ENCODE data around the gene CIAO2B. TPM values are rescaled to one million over a fixed set of nuclear protein-coding genes. Genes with fewer than 3 reads are reported as not detected.

CIAO2B gene
- total and polyA plus RNA-seq, 2 experiments from 2014 or later = 92.4 to 181 TPM

DNA sequence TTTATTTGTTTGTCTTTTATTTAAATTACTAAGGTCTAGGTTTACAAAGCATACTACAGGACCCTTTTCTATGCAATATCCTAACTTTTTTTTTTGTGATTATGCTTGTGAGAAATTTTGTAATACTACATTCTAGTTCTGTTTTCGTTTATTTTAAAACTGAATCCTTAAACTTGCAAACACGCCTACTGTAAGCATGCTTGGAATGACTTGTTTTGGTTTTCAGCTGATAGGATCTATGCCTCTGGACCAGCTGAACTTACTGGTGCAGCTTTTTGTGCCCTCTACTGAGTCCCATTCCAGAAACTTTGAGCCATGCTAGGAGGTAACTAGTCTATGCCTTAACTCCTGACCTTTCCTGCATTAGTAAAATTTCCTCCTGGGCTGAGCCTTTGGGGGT is 47.9 kb downstream of the CIAO2B start:
- ATAC-seq = no peak
- Histone ChIP-seq H3K27me3 (ENCODE audit: insufficient read depth) (no peaks in the 10 kb centered on the region), H3K4me1 (ENCODE audit: insufficient read depth) (peaks cover 8% of the 10 kb centered on the region; the same call in 1 of the 2 replicates), H3K79me2 (replicated peaks; ENCODE audit: insufficient read depth) (peaks cover 35% of the 10 kb centered on the region), H3K4me2 (no peak overlapping the region), H3F3A (replicated peaks; ENCODE audit: low read depth) (no peaks in the 10 kb centered on the region), H3K9me2 (ENCODE audit: insufficient read depth) (no peaks in the 10 kb centered on the region), H2AFZ (no peak overlapping the region), H4K20me1 (replicated peaks; ENCODE audit: insufficient read depth) (peaks cover 26% of the 10 kb centered on the region; the same call in 1 of the 2 replicates), H3K4me3 (no peak overlapping the region), H3K27ac (ENCODE audit: low read depth) (no peak overlapping the region), H3K36me3 (ENCODE audit: insufficient read depth) (peaks cover 11% of the 10 kb centered on the region; the same call in 1 of the 2 replicates)
- no peaks in the 10 kb centered on the region for H3K9me3 Mint-ChIP-seq
- no peak overlapping the region for H3K4me3 Mint-ChIP-seq
- H3K36me3 Mint-ChIP-seq (ENCODE audit: low read depth) = peaks cover 44% of the 10 kb centered on the region
- H3K27ac Mint-ChIP-seq = no peak overlapping the region
- DNase-seq (ENCODE audit: low spot score) = no peak
- H3K4me1 Mint-ChIP-seq = peaks cover 10% of the 10 kb centered on the region
- no peak for TF ChIP-seq EZH2phosphoT487 (IDR thresholded peaks at IDR 0.05; ENCODE audit: unreplicated experiment)
- TF ChIP-seq STAT1 (IDR thresholded peaks at IDR 0.05; ENCODE audit: unreplicated experiment) = no peak
- TF ChIP-seq, protein P1, sequence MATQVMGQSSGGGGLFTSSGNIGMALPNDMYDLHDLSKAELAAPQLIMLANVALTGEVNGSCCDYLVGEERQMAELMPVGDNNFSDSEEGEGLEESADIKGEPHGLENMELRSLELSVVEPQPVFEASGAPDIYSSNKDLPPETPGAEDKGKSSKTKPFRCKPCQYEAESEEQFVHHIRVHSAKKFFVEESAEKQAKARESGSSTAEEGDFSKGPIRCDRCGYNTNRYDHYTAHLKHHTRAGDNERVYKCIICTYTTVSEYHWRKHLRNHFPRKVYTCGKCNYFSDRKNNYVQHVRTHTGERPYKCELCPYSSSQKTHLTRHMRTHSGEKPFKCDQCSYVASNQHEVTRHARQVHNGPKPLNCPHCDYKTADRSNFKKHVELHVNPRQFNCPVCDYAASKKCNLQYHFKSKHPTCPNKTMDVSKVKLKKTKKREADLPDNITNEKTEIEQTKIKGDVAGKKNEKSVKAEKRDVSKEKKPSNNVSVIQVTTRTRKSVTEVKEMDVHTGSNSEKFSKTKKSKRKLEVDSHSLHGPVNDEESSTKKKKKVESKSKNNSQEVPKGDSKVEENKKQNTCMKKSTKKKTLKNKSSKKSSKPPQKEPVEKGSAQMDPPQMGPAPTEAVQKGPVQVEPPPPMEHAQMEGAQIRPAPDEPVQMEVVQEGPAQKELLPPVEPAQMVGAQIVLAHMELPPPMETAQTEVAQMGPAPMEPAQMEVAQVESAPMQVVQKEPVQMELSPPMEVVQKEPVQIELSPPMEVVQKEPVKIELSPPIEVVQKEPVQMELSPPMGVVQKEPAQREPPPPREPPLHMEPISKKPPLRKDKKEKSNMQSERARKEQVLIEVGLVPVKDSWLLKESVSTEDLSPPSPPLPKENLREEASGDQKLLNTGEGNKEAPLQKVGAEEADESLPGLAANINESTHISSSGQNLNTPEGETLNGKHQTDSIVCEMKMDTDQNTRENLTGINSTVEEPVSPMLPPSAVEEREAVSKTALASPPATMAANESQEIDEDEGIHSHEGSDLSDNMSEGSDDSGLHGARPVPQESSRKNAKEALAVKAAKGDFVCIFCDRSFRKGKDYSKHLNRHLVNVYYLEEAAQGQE (IDR thresholded peaks at IDR 0.05; ENCODE audit: unreplicated experiment) = no peak
- TF ChIP-seq, protein P2, sequence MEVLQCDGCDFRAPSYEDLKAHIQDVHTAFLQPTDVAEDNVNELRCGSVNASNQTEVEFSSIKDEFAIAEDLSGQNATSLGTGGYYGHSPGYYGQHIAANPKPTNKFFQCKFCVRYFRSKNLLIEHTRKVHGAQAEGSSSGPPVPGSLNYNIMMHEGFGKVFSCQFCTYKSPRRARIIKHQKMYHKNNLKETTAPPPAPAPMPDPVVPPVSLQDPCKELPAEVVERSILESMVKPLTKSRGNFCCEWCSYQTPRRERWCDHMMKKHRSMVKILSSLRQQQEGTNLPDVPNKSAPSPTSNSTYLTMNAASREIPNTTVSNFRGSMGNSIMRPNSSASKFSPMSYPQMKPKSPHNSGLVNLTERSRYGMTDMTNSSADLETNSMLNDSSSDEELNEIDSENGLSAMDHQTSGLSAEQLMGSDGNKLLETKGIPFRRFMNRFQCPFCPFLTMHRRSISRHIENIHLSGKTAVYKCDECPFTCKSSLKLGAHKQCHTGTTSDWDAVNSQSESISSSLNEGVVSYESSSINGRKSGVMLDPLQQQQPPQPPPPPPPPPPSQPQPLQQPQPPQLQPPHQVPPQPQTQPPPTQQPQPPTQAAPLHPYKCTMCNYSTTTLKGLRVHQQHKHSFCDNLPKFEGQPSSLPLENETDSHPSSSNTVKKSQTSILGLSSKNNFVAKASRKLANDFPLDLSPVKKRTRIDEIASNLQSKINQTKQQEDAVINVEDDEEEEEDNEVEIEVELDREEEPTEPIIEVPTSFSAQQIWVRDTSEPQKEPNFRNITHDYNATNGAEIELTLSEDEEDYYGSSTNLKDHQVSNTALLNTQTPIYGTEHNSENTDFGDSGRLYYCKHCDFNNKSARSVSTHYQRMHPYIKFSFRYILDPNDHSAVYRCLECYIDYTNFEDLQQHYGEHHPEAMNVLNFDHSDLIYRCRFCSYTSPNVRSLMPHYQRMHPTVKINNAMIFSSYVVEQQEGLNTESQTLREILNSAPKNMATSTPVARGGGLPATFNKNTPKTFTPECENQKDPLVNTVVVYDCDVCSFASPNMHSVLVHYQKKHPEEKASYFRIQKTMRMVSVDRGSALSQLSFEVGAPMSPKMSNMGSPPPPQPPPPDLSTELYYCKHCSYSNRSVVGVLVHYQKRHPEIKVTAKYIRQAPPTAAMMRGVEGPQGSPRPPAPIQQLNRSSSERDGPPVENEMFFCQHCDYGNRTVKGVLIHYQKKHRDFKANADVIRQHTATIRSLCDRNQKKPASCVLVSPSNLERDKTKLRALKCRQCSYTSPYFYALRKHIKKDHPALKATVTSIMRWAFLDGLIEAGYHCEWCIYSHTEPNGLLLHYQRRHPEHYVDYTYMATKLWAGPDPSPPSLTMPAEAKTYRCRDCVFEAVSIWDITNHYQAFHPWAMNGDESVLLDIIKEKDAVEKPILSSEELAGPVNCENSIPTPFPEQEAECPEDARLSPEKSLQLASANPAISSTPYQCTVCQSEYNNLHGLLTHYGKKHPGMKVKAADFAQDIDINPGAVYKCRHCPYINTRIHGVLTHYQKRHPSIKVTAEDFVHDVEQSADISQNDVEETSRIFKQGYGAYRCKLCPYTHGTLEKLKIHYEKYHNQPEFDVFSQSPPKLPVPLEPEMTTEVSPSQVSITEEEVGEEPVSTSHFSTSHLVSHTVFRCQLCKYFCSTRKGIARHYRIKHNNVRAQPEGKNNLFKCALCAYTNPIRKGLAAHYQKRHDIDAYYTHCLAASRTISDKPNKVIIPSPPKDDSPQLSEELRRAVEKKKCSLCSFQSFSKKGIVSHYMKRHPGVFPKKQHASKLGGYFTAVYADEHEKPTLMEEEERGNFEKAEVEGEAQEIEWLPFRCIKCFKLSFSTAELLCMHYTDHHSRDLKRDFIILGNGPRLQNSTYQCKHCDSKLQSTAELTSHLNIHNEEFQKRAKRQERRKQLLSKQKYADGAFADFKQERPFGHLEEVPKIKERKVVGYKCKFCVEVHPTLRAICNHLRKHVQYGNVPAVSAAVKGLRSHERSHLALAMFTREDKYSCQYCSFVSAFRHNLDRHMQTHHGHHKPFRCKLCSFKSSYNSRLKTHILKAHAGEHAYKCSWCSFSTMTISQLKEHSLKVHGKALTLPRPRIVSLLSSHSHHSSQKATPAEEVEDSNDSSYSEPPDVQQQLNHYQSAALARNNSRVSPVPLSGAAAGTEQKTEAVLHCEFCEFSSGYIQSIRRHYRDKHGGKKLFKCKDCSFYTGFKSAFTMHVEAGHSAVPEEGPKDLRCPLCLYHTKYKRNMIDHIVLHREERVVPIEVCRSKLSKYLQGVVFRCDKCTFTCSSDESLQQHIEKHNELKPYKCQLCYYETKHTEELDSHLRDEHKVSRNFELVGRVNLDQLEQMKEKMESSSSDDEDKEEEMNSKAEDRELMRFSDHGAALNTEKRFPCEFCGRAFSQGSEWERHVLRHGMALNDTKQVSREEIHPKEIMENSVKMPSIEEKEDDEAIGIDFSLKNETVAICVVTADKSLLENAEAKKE (CRISPR knock-in tag; IDR thresholded peaks at IDR 0.05) = no peak
- no peak for TF ChIP-seq CREB1 (CRISPR knock-in tag; IDR thresholded peaks at IDR 0.05; ENCODE audit: low read depth)
- TF ChIP-seq ZNF114 (CRISPR knock-in tag; IDR thresholded peaks at IDR 0.05) = no peak
- peaks cover 2% of the 10 kb centered on the region for H3K27me3 Mint-ChIP-seq (ENCODE audit: insufficient read depth, low read depth, poor library complexity)

Data from GM23338 (cell line).